Mesenchymal stem cell (in vitro differentiated cells and primary cell): ENCODE data around the gene PI4KA.

Source experiments
- DNase-seq: peaks from one replicate; pipeline ENCODE4 v3.0.0-alpha.2; 2013
- H2AFZ ChIP-seq: one replicate; pipeline ENCODE4 v1.6.1; 2013; ENCODE audit warnings: low read depth, mild to moderate bottlenecking, control low read depth, inconsistent platforms, low read length, moderate library complexity
- H2AK5ac ChIP-seq: 2 replicates; pipeline ENCODE4 v1.6.1; 2013; ENCODE audit warnings: low read length, moderate library complexity, mild to moderate bottlenecking, inconsistent platforms; ENCODE audit not compliant: severe bottlenecking
- H2BK120ac ChIP-seq: one replicate; pipeline ENCODE4 v1.6.1; 2013; ENCODE audit warnings: low read depth, mild to moderate bottlenecking, inconsistent platforms, low read length, moderate library complexity
- H2BK12ac ChIP-seq, 2 experiments: one replicate each; pipeline ENCODE4 v1.6.1; 2013; ENCODE audit warnings: inconsistent platforms in 2 of 2, low read length in 2 of 2, mild to moderate bottlenecking in 2 of 2, moderate library complexity in 2 of 2, control low read depth in 1 of 2
- H2BK15ac ChIP-seq: one replicate; pipeline ENCODE4 v1.6.1; 2013; ENCODE audit warnings: mild to moderate bottlenecking, low read depth, inconsistent platforms; ENCODE audit not compliant: poor library complexity, severe bottlenecking
- H2BK5ac ChIP-seq: 2 replicates; pipeline ENCODE4 v1.6.1; 2013; ENCODE audit warnings: low read depth, mild to moderate bottlenecking, low read length, control low read depth, inconsistent platforms; ENCODE audit not compliant: poor library complexity, severe bottlenecking
- H3K14ac ChIP-seq, 2 experiments: one replicate each; pipeline ENCODE4 v1.6.1; 2013; ENCODE audit warnings: inconsistent platforms in 2 of 2, low read length in 2 of 2, control low read depth in 1 of 2, mild to moderate bottlenecking in 1 of 2, moderate library complexity in 1 of 2
- H3K18ac ChIP-seq, 2 experiments: one replicate each; pipeline ENCODE4 v1.6.1; 2013; ENCODE audit warnings: inconsistent platforms in 2 of 2, low read length in 2 of 2, control low read depth in 1 of 2, low read depth in 1 of 2, mild to moderate bottlenecking in 1 of 2
- H3K23ac ChIP-seq, 2 experiments: one replicate each; pipeline ENCODE4 v1.6.1; 2013; ENCODE audit warnings: inconsistent platforms in 2 of 2, low read length in 2 of 2, mild to moderate bottlenecking in 2 of 2, moderate library complexity in 2 of 2, control low read depth in 1 of 2
- H3K27ac ChIP-seq: 2 replicates; pipeline ENCODE4 v1.5.1; 2013; ENCODE audit warnings: mild to moderate bottlenecking, moderate library complexity, low read length, control low read depth, inconsistent platforms; ENCODE audit not compliant: poor library complexity, severe bottlenecking
- H3K27me3 ChIP-seq, 2 experiments: 2 replicates each; pipeline versions ENCODE4 v1.6.1 to v1.7.0; 2013; ENCODE audit warnings: low read length in 2 of 2, mild to moderate bottlenecking in 2 of 2, moderate library complexity in 2 of 2, control low read depth in 1 of 2, inconsistent platforms in 1 of 2; ENCODE audit not compliant: control insufficient read depth in 1 of 2, insufficient read depth in 1 of 2
- H3K36me3 ChIP-seq, 2 experiments: 2 replicates each; pipeline versions ENCODE4 v1.6.1 to v1.7.0; 2013; ENCODE audit warnings: low read length in 2 of 2, control low read depth in 1 of 2, inconsistent platforms in 1 of 2, low read depth in 1 of 2, mild to moderate bottlenecking in 1 of 2; ENCODE audit not compliant: insufficient read depth in 2 of 2, control insufficient read depth in 1 of 2
- H3K4ac ChIP-seq, 2 experiments: one replicate each; pipeline ENCODE4 v1.6.1; 2013; ENCODE audit warnings: inconsistent platforms in 2 of 2, low read length in 2 of 2, mild to moderate bottlenecking in 2 of 2, moderate library complexity in 2 of 2, control low read depth in 1 of 2, low read depth in 1 of 2
- H3K4me1 ChIP-seq: 2 replicates; pipeline ENCODE4 v1.6.1; 2013; ENCODE audit warnings: low read depth, low read length, control low read depth; ENCODE audit not compliant: control insufficient read depth, insufficient read depth
- H3K4me2 ChIP-seq: 2 replicates; pipeline ENCODE4 v1.6.1; 2013; ENCODE audit warnings: low read length, mild to moderate bottlenecking, inconsistent platforms; ENCODE audit not compliant: poor library complexity, severe bottlenecking
- H3K4me3 ChIP-seq, 2 experiments: 2 replicates each; pipeline versions ENCODE4 v1.5.1 to v1.7.0; 2013; ENCODE audit warnings: low read length in 2 of 2, mild to moderate bottlenecking in 2 of 2, control low read depth in 1 of 2, low read depth in 1 of 2; ENCODE audit not compliant: insufficient read depth in 1 of 2
- H3K79me1 ChIP-seq: replicated peaks from 2 replicates; pipeline ENCODE4 v1.6.1; 2013; ENCODE audit warnings: mild to moderate bottlenecking, control low read depth, low read length, inconsistent platforms; ENCODE audit not compliant: poor library complexity, severe bottlenecking
- H3K9ac ChIP-seq: 2 replicates; pipeline ENCODE4 v1.7.0; 2013; ENCODE audit warnings: mild to moderate bottlenecking, low read length, moderate library complexity
- H3K9me3 ChIP-seq: 2 replicates; pipeline ENCODE4 v1.7.0; 2013; ENCODE audit warnings: mild to moderate bottlenecking, low read length; ENCODE audit not compliant: control insufficient read depth
- H4K8ac ChIP-seq: one replicate; pipeline ENCODE4 v1.6.1; 2013; ENCODE audit warnings: inconsistent platforms, mild to moderate bottlenecking, low read length, moderate library complexity
- H4K91ac ChIP-seq: one replicate; pipeline ENCODE4 v1.6.1; 2013; ENCODE audit warnings: mild to moderate bottlenecking, low read length, inconsistent platforms
- WGBS: methylation state at CpG from one replicate; pipeline ENCODE4 v1.1.7; 2013; ENCODE audit warnings: mixed read lengths; 5-methylcytosine and 5-hydroxymethylcytosine counted together

The PI4KA gene

DNA sequence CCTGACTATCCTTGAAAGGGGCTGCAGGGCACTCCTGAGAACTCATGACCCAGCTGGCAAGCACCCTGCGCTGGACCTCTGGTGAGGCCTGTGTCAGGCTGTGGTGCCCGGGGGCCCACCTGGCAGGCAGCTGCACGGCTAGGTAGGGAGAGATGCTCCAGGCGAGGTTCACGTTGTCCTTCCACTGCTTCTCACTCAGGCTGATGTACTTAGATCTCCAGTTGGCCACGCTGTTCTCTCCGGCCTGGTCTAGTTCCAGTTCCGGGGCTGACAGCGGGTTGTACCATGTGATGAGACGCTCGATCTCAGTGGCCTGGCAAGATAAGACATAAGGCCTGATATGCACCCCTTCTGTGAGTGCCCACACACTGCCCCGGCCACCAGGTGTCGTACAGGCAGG is 129.4 kb downstream of the PI4KA start:
- H2AFZ ChIP-seq = no peak overlapping the region
- no peak overlapping the region for H2BK15ac ChIP-seq
- 97% methylated on average over 13 of the region's 13 CpGs for WGBS

GRCh38 chr22:20728523-20729190 is 130.0 kb downstream of the PI4KA start:
- Histone ChIP-seq H2BK12ac (no peak overlapping the region), H3K27ac (no peak overlapping the region), H2BK120ac (no peak overlapping the region), H4K91ac (no peak overlapping the region), H3K4me1 (no peaks in the 10 kb centered on the region), H3K36me3 (peaks cover 44 to 61% of the 10 kb centered on the region in 2 experiments), H2BK5ac (no peak overlapping the region), H3K18ac (no peak overlapping the region), H3K4me2 (no peak overlapping the region), H2BK15ac (no peak overlapping the region), H3K9ac (no peak overlapping the region), H4K8ac (no peak overlapping the region), H3K4me3 (no peak overlapping the region), H2AK5ac (no peak overlapping the region), H3K23ac (no peak overlapping the region), H2AFZ (no peak overlapping the region), H3K4ac (no peak overlapping the region), H3K79me1 (no peaks in the 10 kb centered on the region), H3K14ac (no peak overlapping the region), H3K9me3 (no peaks in the 10 kb centered on the region), H3K27me3 (no peaks in the 10 kb centered on the region)
- no peak for DNase-seq
- 98% methylated on average over 10 of the region's 10 CpGs for WGBS

More for the DNA sequence above, 129.4 kb downstream of the PI4KA start:
- Histone ChIP-seq H2BK120ac (no peak overlapping the region), H3K14ac (no peak overlapping the region), H3K4me3 (no peak overlapping the region), H4K8ac (no peak overlapping the region), H3K27me3 (no peaks in the 10 kb centered on the region), H3K36me3 (peaks cover 44 to 61% of the 10 kb centered on the region in 2 experiments), H3K23ac (no peak overlapping the region), H3K4me2 (no peak overlapping the region), H2BK5ac (no peak overlapping the region), H3K18ac (no peak overlapping the region), H3K79me1 (no peaks in the 10 kb centered on the region), H2AK5ac (no peak overlapping the region), H3K4me1 (no peaks in the 10 kb centered on the region), H3K9me3 (no peaks in the 10 kb centered on the region), H4K91ac (no peak overlapping the region), H3K4ac (no peak overlapping the region), H2BK12ac (no peak overlapping the region), H3K27ac (no peak overlapping the region), H3K9ac (no peak overlapping the region)
- no peak for DNase-seq

DNA sequence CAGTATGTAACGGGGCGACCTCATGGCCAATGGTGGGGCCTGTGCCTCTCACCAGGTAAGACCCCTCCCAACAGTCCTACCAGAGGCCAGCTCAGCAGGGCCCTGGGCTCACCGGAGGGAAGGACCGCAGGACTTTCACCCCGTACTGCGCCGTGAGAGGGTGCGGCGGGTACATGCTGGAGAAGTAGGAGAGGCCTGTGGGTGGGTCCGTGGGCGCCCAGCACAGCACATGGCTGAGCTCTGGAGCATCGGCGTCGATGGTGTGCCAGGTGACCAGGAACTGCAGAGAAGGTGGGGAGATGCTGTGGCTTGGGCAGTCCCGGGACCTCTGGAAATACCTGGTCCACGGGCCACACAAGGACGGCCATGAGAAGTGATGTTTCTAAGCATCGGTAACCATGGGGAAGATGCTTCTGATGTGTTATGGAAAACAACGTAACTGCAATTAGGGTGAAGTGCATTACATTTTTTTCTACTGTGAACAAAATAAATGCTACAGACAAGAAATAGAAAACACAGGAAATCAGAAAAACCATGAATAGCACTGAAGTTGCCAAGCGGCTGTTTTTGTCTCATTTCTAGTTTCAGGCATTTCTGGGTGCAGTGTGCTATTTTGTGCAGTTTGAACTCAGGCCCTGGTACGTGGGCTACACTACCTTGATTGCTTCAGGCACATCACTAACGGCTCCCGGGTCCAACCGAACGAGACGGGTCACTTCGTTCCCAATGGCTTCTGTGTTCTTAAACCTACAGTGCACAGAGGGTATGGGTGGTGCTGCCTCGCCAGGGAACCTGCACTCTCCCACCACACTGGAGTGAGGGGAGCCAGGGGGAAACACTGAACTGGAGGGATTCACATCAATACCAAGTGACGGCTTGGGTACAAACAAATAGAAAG is 131.2 kb downstream of the PI4KA start:
- Histone ChIP-seq H3K18ac (no peak overlapping the region), H3K27me3 (no peaks in the 10 kb centered on the region), H2BK5ac (no peak overlapping the region), H2BK12ac (no peak overlapping the region), H3K9me3 (no peaks in the 10 kb centered on the region), H2BK15ac (no peak overlapping the region), H2BK120ac (no peak overlapping the region), H3K23ac (no peak overlapping the region), H3K14ac (no peak overlapping the region), H3K27ac (no peak overlapping the region), H2AK5ac (no peak overlapping the region), H4K91ac (no peak overlapping the region), H2AFZ (no peak overlapping the region), H3K4me1 (no peaks in the 10 kb centered on the region), H3K36me3 (peaks cover 44 to 60% of the 10 kb centered on the region in 2 experiments), H3K4me3 (no peak overlapping the region), H3K79me1 (no peaks in the 10 kb centered on the region), H3K4ac (no peak overlapping the region), H4K8ac (no peak overlapping the region), H3K9ac (no peak overlapping the region), H3K4me2 (no peak overlapping the region)
- DNase-seq = no peak
- 94% methylated on average over 26 of the region's 29 CpGs for WGBS

DNA sequence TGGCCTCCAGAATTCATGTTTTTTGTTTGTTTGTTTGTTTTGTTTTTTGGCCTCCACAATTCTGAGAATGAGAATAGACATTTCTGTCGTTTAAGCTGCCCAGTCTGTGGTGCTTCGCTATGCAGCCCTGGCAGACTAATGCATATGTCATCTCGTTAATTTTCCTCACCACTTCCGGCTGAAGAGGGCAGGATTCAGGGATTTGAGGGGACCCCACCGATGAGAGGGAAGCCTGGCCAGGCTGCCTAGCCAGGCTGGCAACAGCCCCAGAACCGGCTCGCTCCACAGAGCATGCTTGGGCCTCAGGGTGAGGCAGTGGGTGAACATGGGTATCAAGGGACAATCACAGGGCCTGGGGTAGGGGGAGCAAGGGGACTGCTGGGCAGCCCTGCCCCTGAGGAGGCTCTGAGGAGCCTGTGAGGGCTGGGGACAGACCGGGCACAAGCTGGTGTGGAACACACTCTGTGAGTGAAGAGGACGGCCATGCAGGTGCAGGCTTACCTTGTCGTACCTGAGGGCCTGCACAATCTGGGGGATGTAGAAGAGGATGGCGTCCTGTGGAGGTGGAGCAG is 132.5 kb downstream of the PI4KA start:
- Histone ChIP-seq H3K4me2 (no peak overlapping the region), H2BK120ac (no peak overlapping the region), H3K36me3 (peaks cover 49 to 65% of the 10 kb centered on the region in 2 experiments), H2BK12ac (no peak overlapping the region), H2AK5ac (no peak overlapping the region), H3K4me1 (no peaks in the 10 kb centered on the region), H3K27me3 (no peaks in the 10 kb centered on the region), H4K91ac (no peak overlapping the region), H3K27ac (no peak overlapping the region), H3K4ac (no peak overlapping the region), H3K23ac (no peak overlapping the region), H3K18ac (no peak overlapping the region), H2BK15ac (no peak overlapping the region), H4K8ac (no peak overlapping the region), H2BK5ac (no peak overlapping the region), H3K14ac (peak overlapping the region in 1 of 2 experiments; percentile 46), H3K4me3 (no peak overlapping the region), H3K79me1 (no peaks in the 10 kb centered on the region), H3K9ac (no peak overlapping the region), H3K9me3 (no peaks in the 10 kb centered on the region), H2AFZ (no peak overlapping the region)
- WGBS = 95% methylated on average over 11 of the region's 11 CpGs
- DNase-seq = no peak
